Stimulated activated naive CD8-positive, alpha-beta T cell treated with anti-CD3 and anti-CD28 coated beads, Interleukin-15, Interleukin-2, amounts not matched to agents 100 ng/mL and 50 ng/mL, for 24 hours (primary cell): ENCODE data around the gene FXYD2.
A peak's percentile ranks its signal among the peaks of the same experiment; 100 is the strongest.

ENCODE experiments used
- H3K27ac Mint-ChIP-seq: one replicate; pipeline ENCODE4 v1.8.0; 2021; ENCODE audit warnings: mild to moderate bottlenecking, mixed read lengths
- H3K27me3 Mint-ChIP-seq: one replicate; pipeline ENCODE4 v1.8.0; 2021; ENCODE audit warnings: mixed read lengths
- H3K36me3 Mint-ChIP-seq: one replicate; pipeline ENCODE4 v1.8.0; 2021; ENCODE audit warnings: low read depth, mixed read lengths
- H3K4me1 Mint-ChIP-seq: one replicate; pipeline ENCODE4 v1.8.0; 2021; ENCODE audit warnings: low read depth, mixed read lengths
- H3K4me3 Mint-ChIP-seq: one replicate; pipeline ENCODE4 v1.8.0; 2021; ENCODE audit warnings: mild to moderate bottlenecking, mixed read lengths
- H3K9me3 Mint-ChIP-seq: one replicate; pipeline ENCODE4 v1.8.0; 2021; ENCODE audit warnings: mixed read lengths

FXYD2 gene

GRCh38 chr11:117809236-117810055 is 15.1 kb downstream of the FXYD2 start:
- peak overlapping the region; percentile 0 for H3K4me3 Mint-ChIP-seq
- H3K36me3 Mint-ChIP-seq = no peaks in the 10 kb centered on the region
- peaks cover 33% of the 10 kb centered on the region for H3K4me1 Mint-ChIP-seq
- H3K9me3 Mint-ChIP-seq = no peaks in the 10 kb centered on the region
- no peaks in the 10 kb centered on the region for H3K27me3 Mint-ChIP-seq
- H3K27ac Mint-ChIP-seq = peak overlapping the region; percentile 50

- H3K27ac Mint-ChIP-seq = peak overlapping the region; percentile 63
- H3K4me1 Mint-ChIP-seq = peaks cover 27% of the 10 kb centered on the region
- H3K4me3 Mint-ChIP-seq = no peak overlapping the region
These were observed 15.8 kb downstream of the FXYD2 start for GRCh38 chr11:117808784-117809183.

GRCh38 chr11:117807482-117808327 is 16.8 kb downstream of the FXYD2 start:
- Mint-ChIP-seq H3K36me3 (no peaks in the 10 kb centered on the region), H3K27me3 (no peaks in the 10 kb centered on the region), H3K4me1 (peaks cover 18% of the 10 kb centered on the region), H3K4me3 (no peak overlapping the region), H3K9me3 (no peaks in the 10 kb centered on the region), H3K27ac (peak overlapping the region; percentile 5)

More at GRCh38 chr11:117808784-117809183, 15.8 kb downstream of the FXYD2 start:
- no peaks in the 10 kb centered on the region for H3K27me3 Mint-ChIP-seq
- H3K9me3 Mint-ChIP-seq = no peaks in the 10 kb centered on the region
- H3K36me3 Mint-ChIP-seq = no peaks in the 10 kb centered on the region

- no peaks in the 10 kb centered on the region for H3K27me3 Mint-ChIP-seq
- H3K4me1 Mint-ChIP-seq = peaks cover 18% of the 10 kb centered on the region
- H3K27ac Mint-ChIP-seq = no peak overlapping the region
- H3K36me3 Mint-ChIP-seq = no peaks in the 10 kb centered on the region
- no peak overlapping the region for H3K4me3 Mint-ChIP-seq
- no peaks in the 10 kb centered on the region for H3K9me3 Mint-ChIP-seq
These were observed 17.7 kb downstream of the FXYD2 start for GRCh38 chr11:117806846-117807245.

- peaks cover 18% of the 10 kb centered on the region for H3K4me1 Mint-ChIP-seq
- H3K4me3 Mint-ChIP-seq = no peak overlapping the region
- no peaks in the 10 kb centered on the region for H3K36me3 Mint-ChIP-seq
- H3K9me3 Mint-ChIP-seq = no peaks in the 10 kb centered on the region
- no peak overlapping the region for H3K27ac Mint-ChIP-seq
- no peaks in the 10 kb centered on the region for H3K27me3 Mint-ChIP-seq
These were observed 19.5 kb downstream of the FXYD2 start for GRCh38 chr11:117805045-117805444.

DNA sequence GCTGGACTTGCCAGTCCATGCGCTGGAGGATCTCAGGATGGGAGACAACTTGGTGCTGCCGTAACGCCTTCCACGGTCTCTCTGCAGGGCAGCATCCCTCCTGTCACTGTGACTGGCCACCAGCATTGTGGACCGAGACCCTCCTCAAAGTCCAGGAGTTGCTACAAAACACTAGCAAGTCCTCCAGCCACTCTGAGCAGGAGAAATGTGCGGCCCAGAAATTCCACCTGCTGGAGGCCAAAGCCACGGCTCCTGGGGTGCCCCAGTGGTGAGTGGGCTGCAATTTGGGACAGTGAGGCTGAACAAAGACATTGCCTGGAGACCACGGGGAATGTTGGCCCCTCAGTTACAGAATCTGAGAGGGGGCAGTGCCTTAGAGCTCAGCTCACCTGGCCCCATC is 20.6 kb downstream of the FXYD2 start:
- H3K36me3 Mint-ChIP-seq = no peaks in the 10 kb centered on the region
- H3K27ac Mint-ChIP-seq = no peak overlapping the region
- H3K27me3 Mint-ChIP-seq = peaks cover 6% of the 10 kb centered on the region
- no peak overlapping the region for H3K4me3 Mint-ChIP-seq
- H3K4me1 Mint-ChIP-seq = peaks cover 7% of the 10 kb centered on the region
- no peaks in the 10 kb centered on the region for H3K9me3 Mint-ChIP-seq

DNA sequence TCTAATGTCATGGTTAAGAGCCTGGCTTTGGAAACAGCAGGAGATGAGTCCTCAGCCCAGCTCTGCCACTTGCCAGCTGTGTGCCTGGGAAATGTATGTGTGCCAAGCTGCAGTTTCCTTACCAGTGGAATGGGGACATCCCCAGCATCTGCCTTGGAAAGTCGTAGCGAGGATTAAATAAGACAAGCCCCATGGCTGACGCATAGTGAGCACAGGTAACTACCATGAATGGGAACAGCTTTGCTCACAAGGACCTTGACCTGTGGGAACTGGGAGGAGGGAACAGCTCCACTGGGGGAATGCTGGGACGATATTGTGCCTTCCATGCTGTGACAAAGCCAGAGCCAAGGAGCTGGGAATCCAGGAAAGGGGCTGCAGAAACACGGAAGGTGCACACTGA is 24.9 kb downstream of the FXYD2 start:
- Mint-ChIP-seq H3K9me3 (no peaks in the 10 kb centered on the region), H3K4me3 (no peak overlapping the region), H3K4me1 (peaks cover 17% of the 10 kb centered on the region), H3K27me3 (peaks cover 33% of the 10 kb centered on the region), H3K27ac (no peak overlapping the region), H3K36me3 (no peaks in the 10 kb centered on the region)

DNA sequence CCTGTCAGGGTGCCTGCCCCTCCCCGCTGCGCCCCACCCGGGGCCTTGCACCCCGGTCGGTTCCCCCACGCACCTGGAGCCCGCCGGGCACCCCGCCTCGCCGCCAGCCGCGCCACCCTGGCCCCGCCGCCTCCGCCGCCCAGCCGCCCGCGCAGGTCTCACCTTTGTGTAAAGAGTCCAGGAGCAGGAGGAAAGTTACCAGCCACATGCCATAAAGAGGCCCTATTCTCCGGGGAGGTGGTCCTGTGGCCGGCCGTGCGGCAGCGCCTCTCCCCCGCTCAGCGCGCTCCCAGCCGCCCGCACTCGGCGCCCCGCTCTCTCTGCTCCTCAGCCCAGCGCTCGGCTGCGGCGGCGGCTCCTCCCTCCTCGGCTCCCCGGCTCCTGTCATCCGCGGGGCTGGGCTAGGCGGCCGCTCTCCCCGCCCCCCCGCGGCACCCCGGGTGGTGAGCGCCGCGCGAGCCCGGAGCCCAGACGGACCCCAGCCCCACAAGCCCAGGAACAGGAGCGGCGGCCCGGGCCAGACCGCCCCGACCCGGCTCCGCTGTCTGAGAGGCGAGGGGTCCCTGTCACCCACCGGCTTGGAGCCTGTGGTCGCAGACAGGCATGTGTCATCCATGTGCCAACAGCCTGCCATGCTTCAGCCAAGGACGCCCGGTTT is 27.5 kb downstream of the FXYD2 start, which contains the start of gene DSCAML1:
DSCAML1 (minus strand) TSS at position 345 of the 658 bp plus-strand sequence; CDS start at position 208, 137 bp downstream.
- Mint-ChIP-seq H3K36me3 (no peaks in the 10 kb centered on the region), H3K9me3 (no peaks in the 10 kb centered on the region), H3K4me1 (peaks cover 17% of the 10 kb centered on the region), H3K27me3 (peaks cover 54% of the 10 kb centered on the region), H3K27ac (no peak within 1 kb of the TSS), H3K4me3 (peak within 1 kb of the TSS; percentile 19)

DNA sequence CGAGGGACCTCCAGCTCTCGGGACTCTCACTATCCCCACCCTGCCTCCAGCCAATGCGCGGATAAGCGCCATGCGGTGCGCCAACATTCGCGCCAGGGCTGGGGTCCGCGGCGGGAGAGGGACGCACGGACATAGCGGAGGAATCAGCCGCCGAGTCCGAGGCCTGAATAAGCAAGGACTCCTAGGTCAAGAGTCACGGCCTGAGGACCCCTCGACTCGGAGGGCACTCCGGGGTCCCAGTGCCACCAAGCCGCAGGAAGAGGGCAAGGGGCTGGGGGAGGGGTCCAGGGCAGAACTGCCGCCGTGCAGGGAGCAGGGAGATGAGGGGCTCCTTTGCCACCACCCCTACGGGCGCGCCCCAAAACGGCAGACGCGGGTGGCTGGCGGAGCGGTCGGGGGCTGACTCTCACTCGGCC is 28.1 kb downstream of the FXYD2 start:
- H3K9me3 Mint-ChIP-seq = no peaks in the 10 kb centered on the region
- H3K4me3 Mint-ChIP-seq = no peak overlapping the region
- peaks cover 17% of the 10 kb centered on the region for H3K4me1 Mint-ChIP-seq
- H3K36me3 Mint-ChIP-seq = no peaks in the 10 kb centered on the region
- peaks cover 54% of the 10 kb centered on the region for H3K27me3 Mint-ChIP-seq
- no peak overlapping the region for H3K27ac Mint-ChIP-seq

DNA sequence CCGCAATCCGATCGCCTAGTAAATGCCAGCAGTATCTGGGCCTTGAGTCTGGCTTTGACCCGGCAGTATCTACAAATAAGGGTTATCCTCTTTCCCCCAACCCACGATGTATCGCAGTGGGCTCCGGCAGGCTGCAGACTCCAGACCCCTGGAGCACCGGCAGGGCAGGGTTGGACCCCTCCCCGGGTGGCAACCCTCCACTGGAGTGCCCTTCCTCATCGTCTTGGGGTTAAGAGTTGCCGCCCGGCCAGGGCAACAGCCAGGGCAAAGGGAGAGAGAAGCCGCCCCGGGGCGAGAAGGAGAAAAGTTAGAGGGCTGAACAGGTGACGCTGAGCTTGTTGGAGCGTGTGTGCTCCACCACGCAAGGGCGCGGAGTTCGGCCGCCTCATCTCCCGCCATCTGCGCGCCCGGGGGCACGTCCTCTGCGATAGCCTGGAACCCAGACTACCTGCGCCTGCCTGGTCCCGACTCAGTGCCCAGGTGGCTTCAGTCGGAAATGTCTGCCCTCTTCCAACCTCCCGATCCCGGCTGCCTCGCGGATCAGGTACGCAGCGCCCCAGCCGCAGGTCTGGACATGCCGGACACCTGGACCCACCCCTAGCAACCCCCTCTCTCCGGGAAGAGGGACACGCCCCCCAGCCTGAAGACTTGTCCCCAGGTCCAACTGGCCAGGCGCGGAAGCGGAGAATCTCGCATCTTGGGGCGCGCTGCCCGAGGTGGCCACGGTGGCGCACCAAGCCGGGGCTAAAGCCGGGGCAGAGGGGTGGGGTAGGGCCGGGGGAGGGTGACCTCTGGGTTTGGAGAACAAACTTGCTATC is 28.7 kb downstream of the FXYD2 start:
- H3K27ac Mint-ChIP-seq = no peak overlapping the region
- H3K27me3 Mint-ChIP-seq = peaks cover 54% of the 10 kb centered on the region
- H3K9me3 Mint-ChIP-seq = no peaks in the 10 kb centered on the region
- peaks cover 17% of the 10 kb centered on the region for H3K4me1 Mint-ChIP-seq
- H3K4me3 Mint-ChIP-seq = peak overlapping the region; percentile 13
- no peaks in the 10 kb centered on the region for H3K36me3 Mint-ChIP-seq

GRCh38 chr11:117794772-117795629 is 29.5 kb downstream of the FXYD2 start:
- Mint-ChIP-seq H3K9me3 (no peaks in the 10 kb centered on the region), H3K4me1 (peaks cover 17% of the 10 kb centered on the region), H3K27me3 (peaks cover 54% of the 10 kb centered on the region), H3K27ac (no peak overlapping the region), H3K4me3 (peak overlapping the region; percentile 13), H3K36me3 (no peaks in the 10 kb centered on the region)

- Mint-ChIP-seq H3K27me3 (peaks cover 50% of the 10 kb centered on the region), H3K9me3 (no peaks in the 10 kb centered on the region), H3K36me3 (no peaks in the 10 kb centered on the region), H3K4me1 (peaks cover 17% of the 10 kb centered on the region), H3K27ac (no peak overlapping the region), H3K4me3 (no peak overlapping the region)
These were observed 30.4 kb downstream of the FXYD2 start for GRCh38 chr11:117794135-117794534.

DNA sequence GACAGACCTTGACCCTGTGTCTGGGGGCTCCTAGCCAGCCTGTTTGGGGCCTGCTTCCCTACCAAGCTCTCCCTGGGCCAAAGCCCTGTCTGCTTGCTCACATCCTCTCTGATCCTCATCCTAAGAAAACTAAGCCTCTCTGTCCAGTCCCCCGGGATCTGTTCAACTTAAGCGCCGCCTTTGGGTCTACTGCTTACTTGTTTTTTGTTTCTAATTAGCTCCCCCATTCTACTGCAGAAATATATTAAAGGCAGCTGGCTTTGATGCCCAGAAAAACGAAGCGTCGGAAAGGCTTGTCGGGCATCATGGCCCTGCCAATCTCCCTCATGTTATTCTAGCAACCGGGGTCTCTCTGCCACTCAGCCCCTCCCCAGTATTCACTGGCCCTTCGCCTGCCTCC is 31.0 kb downstream of the FXYD2 start:
- H3K4me3 Mint-ChIP-seq = no peak overlapping the region
- peaks cover 45% of the 10 kb centered on the region for H3K27me3 Mint-ChIP-seq
- peaks cover 17% of the 10 kb centered on the region for H3K4me1 Mint-ChIP-seq
- no peaks in the 10 kb centered on the region for H3K36me3 Mint-ChIP-seq
- H3K27ac Mint-ChIP-seq = no peak overlapping the region
- H3K9me3 Mint-ChIP-seq = no peaks in the 10 kb centered on the region
